Liver (tissue), 9 donors: Measurements from ENCODE around the gene DHRS12. TPM values are rescaled to one million over a fixed set of nuclear protein-coding genes. Genes with fewer than 3 reads are reported as not detected.

ENCODE experiments used
- DNase-seq: peaks from one replicate; pipeline ENCODE4 v3.0.0-alpha.2; 2017; ENCODE audit warnings: low spot score
- H3K27ac ChIP-seq, 2 donors: one replicate each; pipeline ENCODE4 v1.7.0; 2013; ENCODE audit warnings: inconsistent platforms in 2 of 2, low read length in 2 of 2, control low read depth in 1 of 2, low read depth in 1 of 2, mild to moderate bottlenecking in 1 of 2
- H3K27me3 ChIP-seq, 4 donors: one replicate each; pipeline versions ENCODE4 v1.6.1 to v1.7.0; 2013; ENCODE audit warnings: low read length in 3 of 4, inconsistent platforms in 1 of 4, mild to moderate bottlenecking in 1 of 4, moderate library complexity in 1 of 4; ENCODE audit not compliant: control insufficient read depth in 4 of 4, insufficient read depth in 4 of 4
- H3K36me3 ChIP-seq, 4 donors: one replicate each; pipeline versions ENCODE4 v1.6.1 to v1.7.0; 2013; ENCODE audit warnings: low read length in 3 of 4, mild to moderate bottlenecking in 3 of 4, low read depth in 1 of 4, moderate library complexity in 1 of 4; ENCODE audit not compliant: control insufficient read depth in 4 of 4, insufficient read depth in 3 of 4
- H3K4me1 ChIP-seq, 4 donors: one replicate each; pipeline versions ENCODE4 v1.6.1 to v1.7.0; 2013; ENCODE audit warnings: low read length in 3 of 4, mild to moderate bottlenecking in 3 of 4, moderate library complexity in 1 of 4; ENCODE audit not compliant: control insufficient read depth in 4 of 4, insufficient read depth in 4 of 4
- H3K4me3 ChIP-seq, 3 donors: one replicate each; pipeline versions ENCODE4 v1.6.1 to v1.7.0; 2013; ENCODE audit warnings: low read length in 3 of 3, control low read depth in 1 of 3, low read depth in 1 of 3, mild to moderate bottlenecking in 1 of 3
- H3K9ac ChIP-seq, 2 donors: one replicate each; pipeline ENCODE4 v1.7.0; 2013; ENCODE audit warnings: low read length in 2 of 2, mild to moderate bottlenecking in 2 of 2, moderate library complexity in 2 of 2, control low read depth in 1 of 2, low read depth in 1 of 2
- H3K9me3 ChIP-seq, 4 donors: one replicate each; pipeline versions ENCODE4 v1.6.1 to v1.7.0; 2013; ENCODE audit warnings: low read length in 3 of 4; ENCODE audit not compliant: control insufficient read depth in 4 of 4
- ATF3 ChIP-seq: IDR thresholded peaks from 2 replicates; pipeline ENCODE4 v1.6.1; 2016; ENCODE audit warnings: antibody characterized with exemption
- CTCF ChIP-seq: fragments of 150-350 bp; IDR thresholded peaks from 2 replicates; pipeline ENCODE4 v1.5.1; 2017; ENCODE audit warnings: improper control_type of control experiment, low read depth, low read length; ENCODE audit not compliant: missing input control
- EGR1 ChIP-seq, 2 donors: IDR thresholded peaks; 2 replicates each; pipeline ENCODE4 v1.6.1; 2016 to 2018; ENCODE audit warnings: antibody characterized with exemption in 2 of 2, low read depth in 2 of 2
- FOXA1 ChIP-seq: IDR thresholded peaks from 2 replicates; pipeline ENCODE4 v1.6.1; 2016; ENCODE audit warnings: antibody characterized with exemption
- FOXA2 ChIP-seq: IDR thresholded peaks from 2 replicates; pipeline ENCODE4 v1.6.1; 2016; ENCODE audit warnings: antibody characterized with exemption
- GABPA ChIP-seq, 2 donors: IDR thresholded peaks in 1 of 2; conservative IDR thresholded peaks in 1 of 2; 2 replicates each; pipeline ENCODE4 v1.6.1; 2016; ENCODE audit warnings: antibody characterized with exemption in 2 of 2, mild to moderate bottlenecking in 1 of 2, moderate library complexity in 1 of 2
- HNF4A ChIP-seq, 2 donors: conservative IDR thresholded peaks; 2 replicates each; pipeline ENCODE4 v1.6.1; 2016; ENCODE audit warnings: antibody characterized with exemption in 2 of 2, mild to moderate bottlenecking in 2 of 2
- HNF4G ChIP-seq: IDR thresholded peaks from 2 replicates; pipeline ENCODE4 v1.6.1; 2016; ENCODE audit warnings: antibody characterized with exemption
- JUND ChIP-seq, 2 donors: IDR thresholded peaks; 2 replicates each; pipeline ENCODE4 v1.6.1; 2016; ENCODE audit warnings: antibody characterized with exemption in 2 of 2
- MAX ChIP-seq: IDR thresholded peaks from 2 replicates; pipeline ENCODE4 v1.6.1; 2016; ENCODE audit warnings: antibody characterized with exemption
- NR2F2 ChIP-seq: IDR thresholded peaks from 2 replicates; pipeline ENCODE4 v1.6.1; 2016; ENCODE audit warnings: antibody characterized with exemption
- RAD21 ChIP-seq, 2 donors: IDR thresholded peaks; 2 replicates each; pipeline ENCODE4 v1.6.1; 2016; ENCODE audit warnings: antibody characterized with exemption in 2 of 2, mild to moderate bottlenecking in 2 of 2
- REST ChIP-seq: IDR thresholded peaks from 2 replicates; pipeline ENCODE4 v1.6.1; 2016; ENCODE audit warnings: antibody characterized with exemption, mild to moderate bottlenecking
- RXRA ChIP-seq, 2 donors: IDR thresholded peaks; 2 replicates each; pipeline ENCODE4 v1.6.1; 2017 to 2018; ENCODE audit warnings: antibody characterized with exemption in 2 of 2, mild to moderate bottlenecking in 1 of 2
- SP1 ChIP-seq: IDR thresholded peaks from 2 replicates; pipeline ENCODE4 v1.6.1; 2018; ENCODE audit warnings: antibody characterized with exemption, mild to moderate bottlenecking
- TAF1 ChIP-seq: conservative IDR thresholded peaks from 2 replicates; pipeline ENCODE4 v1.6.1; 2016; ENCODE audit warnings: antibody characterized with exemption, mild to moderate bottlenecking
- YY1 ChIP-seq: IDR thresholded peaks from 2 replicates; pipeline ENCODE4 v1.6.1; 2016; ENCODE audit warnings: antibody characterized with exemption, mild to moderate bottlenecking
- ZBTB33 ChIP-seq: IDR thresholded peaks from 2 replicates; pipeline ENCODE4 v1.6.1; 2016; ENCODE audit warnings: antibody characterized with exemption
- WGBS: extraction: QIAGEN DNeasy Blood & Tissue Kit; methylation state at CpG from one replicate; pipeline ENCODE4 v1.1.7; 2013; 5-methylcytosine and 5-hydroxymethylcytosine counted together
- polyA plus RNA-seq, 2 donors: library from polyadenylated mRNA; stranded (reverse) in 1 of 2; unstranded in 1 of 2; fragments of 200-250 nt in 1 of 2; fragments of >200 nt in 1 of 2; fragmentation: Nextera tagmentation in 1 of 2; extraction: Ambion mirVana in 1 of 2; gene quantifications; one replicate each; pipeline versions ENCODE4 v1.2.1 to v1.2.3, GENCODE V29; 2013 to 2015
- total RNA-seq, 2 donors: library from RNA; depleted of rRNA; stranded (reverse); fragments of >200 nt; gene quantifications; one replicate each; pipeline ENCODE4 v1.2.3, GENCODE V29; 2014
- donor health status: healthy.
- donor health status: healthy.
- donor health status: healthy.
- donor health status: healthy.
- donor health status: healthy.

DHRS12 gene
- total and polyA plus RNA-seq, 4 donors: 6.5 to 15.5 (median 9.3) TPM

GRCh38 chr13:51802631-51803418 lies 1.1 kb downstream of the DHRS12 start:
- Histone ChIP-seq H3K9me3 (no peaks in the 10 kb centered on the region), H3K27me3 (no peaks in the 10 kb centered on the region), H3K4me1 (peaks cover 4 to 38% (median 22%) of the 10 kb centered on the region in 4 donors), H3K36me3 (no peaks in the 10 kb centered on the region), H3K9ac (peak overlapping the region; percentile 70 to 96), H3K27ac (peak overlapping the region; percentile 99 to 100), H3K4me3 (peak overlapping the region; percentile 59 to 89 (median 70))
- 66% methylated on average over 9 of the region's 9 CpGs for WGBS
- TF ChIP-seq YY1 (no peak), REST (no peak), FOXA2 (no peak), JUND (IDR thresholded peaks at IDR 0.05) (no peak), TAF1 (no peak), HNF4A (conservative IDR thresholded peaks at IDR 0.05) (no peak)
- no peak for DNase-seq

- H3K27ac ChIP-seq: peak overlapping the region; percentile 12 to 31
- H3K9me3 ChIP-seq: no peaks in the 10 kb centered on the region
- no peaks in the 10 kb centered on the region for H3K27me3 ChIP-seq
- no peak overlapping the region for H3K4me3 ChIP-seq
- WGBS: 41% methylated on average over 7 of the region's 7 CpGs
- H3K9ac ChIP-seq: no peak overlapping the region
- TF ChIP-seq NR2F2 (no peak), REST (no peak), TAF1 (no peak), FOXA2 (no peak), YY1 (no peak), RAD21 (IDR thresholded peaks at IDR 0.05) (peak in 1 of 2 donors; percentile 32), GABPA (IDR thresholded peaks at IDR 0.05 in 1 of 2, conservative IDR thresholded peaks at IDR 0.05 in 1 of 2) (no peak), HNF4G (no peak), MAX (no peak), FOXA1 (no peak), HNF4A (conservative IDR thresholded peaks at IDR 0.05) (peak; percentile 51 to 59), RXRA (IDR thresholded peaks at IDR 0.05) (peak; percentile 28 to 59), ATF3 (no peak), SP1 (peak; percentile 59), CTCF (peak; percentile 21), JUND (IDR thresholded peaks at IDR 0.05) (no peak), EGR1 (IDR thresholded peaks at IDR 0.05; ENCODE audit: low read depth in 2 of 2) (no peak), ZBTB33 (no peak)
- H3K36me3 ChIP-seq: peaks cover 0 to 2% (median 0%) of the 10 kb centered on the region in 4 donors
- no peak for DNase-seq
- H3K4me1 ChIP-seq: peaks cover 4 to 38% (median 22%) of the 10 kb centered on the region in 4 donors
Observed at GRCh38 chr13:51801631-51802099, 2.3 kb downstream of the DHRS12 start.
